Effector CD8-positive, alpha-beta T cell (primary cell): Measurements from ENCODE around the gene POU2AF1.

Source experiments
- DNase-seq: peaks from one replicate; lab custom pipeline; 2025; lab: John Stamatoyannopoulos, UW

The POU2AF1 gene

GRCh38 chr11:111310723-111311122, 68.4 kb downstream of the POU2AF1 start:
- DNase-seq = no peak

DNA sequence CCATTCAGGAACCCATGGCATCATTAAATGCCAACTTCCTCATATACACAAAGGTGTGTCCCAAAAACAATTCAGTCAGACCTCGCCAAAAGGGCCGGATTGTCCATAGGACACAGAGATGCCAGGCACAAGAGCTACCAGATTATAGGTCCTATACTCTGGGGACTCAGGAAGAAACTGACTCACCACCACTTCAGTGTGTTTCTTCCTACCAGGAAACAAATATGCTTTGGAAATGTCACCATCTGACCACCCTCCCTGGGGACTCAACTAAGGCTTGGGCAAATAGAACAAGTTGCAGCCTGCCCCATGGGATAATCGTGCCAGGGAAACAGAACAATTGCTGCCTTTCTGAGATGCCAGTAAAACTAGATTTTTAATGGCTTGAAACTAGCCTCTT, 69.0 kb downstream of the POU2AF1 start:
- no peak for DNase-seq

DNA sequence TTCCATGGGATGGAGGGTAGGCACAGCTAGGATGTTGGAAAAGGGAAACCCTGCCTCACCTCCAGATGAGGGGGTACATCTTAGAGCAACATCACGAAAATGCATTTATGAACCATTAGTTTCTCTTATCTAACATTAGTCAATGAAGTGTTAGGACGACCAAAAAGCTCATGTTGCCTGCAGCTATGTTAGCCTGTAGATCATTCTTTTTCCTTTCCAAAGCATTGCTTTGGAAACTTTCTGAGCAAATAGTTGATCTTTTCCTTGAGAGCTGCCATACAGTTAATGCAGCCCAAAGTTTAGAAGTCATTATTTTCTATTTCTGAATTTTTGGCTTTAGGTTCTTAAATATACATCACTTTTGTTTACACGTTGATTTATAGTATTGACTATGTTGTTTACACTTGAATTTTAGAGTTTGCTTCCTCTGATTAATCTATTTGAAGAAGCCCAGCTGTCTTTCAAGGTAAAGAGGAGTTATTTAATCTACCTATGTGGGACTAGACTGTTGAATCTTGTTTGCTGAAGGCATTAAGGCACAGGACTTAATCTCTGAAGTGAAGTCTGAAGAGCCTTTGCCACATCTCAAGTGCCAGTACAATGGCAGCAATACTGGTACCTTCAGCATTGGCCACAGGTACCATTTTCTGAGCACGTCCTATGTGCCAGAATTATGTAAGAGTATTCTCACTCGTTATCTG, 69.7 kb downstream of the POU2AF1 start:
- no peak for DNase-seq

DNA sequence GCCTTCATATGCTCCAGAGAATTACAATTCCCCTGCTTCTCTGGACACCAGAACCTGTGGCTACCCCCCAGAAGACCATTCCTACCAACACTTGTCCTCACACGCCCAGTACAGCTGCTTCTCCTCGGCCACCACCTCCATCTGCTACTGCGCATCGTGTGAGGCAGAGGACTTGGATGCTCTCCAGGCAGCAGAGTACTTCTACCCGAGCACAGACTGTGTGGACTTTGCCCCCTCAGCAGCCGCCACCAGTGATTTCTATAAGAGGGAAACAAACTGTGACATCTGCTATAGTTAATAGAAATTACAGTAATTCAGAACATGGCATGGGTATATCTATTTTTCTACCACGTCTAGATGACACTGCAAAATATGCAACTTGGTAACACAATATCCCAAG, 70.9 kb downstream of the POU2AF1 start:
- DNase-seq = no peak

DNA sequence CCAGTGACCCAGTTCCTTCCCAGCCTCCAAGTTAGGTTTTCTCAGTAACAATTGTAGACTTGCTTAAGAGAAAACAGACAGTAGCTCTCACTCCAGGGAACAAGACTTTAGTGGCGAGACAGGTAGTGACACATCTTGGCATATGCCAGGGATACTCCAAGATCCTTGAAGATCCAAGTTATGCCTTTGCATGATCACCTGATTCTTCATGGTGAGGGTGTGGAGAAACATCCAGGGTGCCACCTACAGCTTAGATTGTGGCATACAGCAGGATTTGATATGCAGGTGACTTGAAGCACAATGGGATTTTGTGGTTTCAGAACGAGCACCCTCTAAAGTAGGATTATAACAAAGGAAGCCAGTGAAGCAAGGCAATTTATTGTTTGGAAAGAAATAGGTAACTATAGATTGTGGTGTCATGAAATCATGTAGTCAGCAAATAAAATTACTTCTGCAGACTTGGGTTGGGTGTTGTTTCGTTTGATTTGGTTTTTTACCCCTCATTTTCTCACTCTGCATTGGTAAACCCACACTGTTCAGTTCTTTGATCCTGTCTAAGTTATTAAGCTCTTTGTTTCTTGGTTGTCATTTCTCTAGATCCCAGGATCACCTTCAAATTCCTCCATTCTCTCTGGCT, 71.5 kb downstream of the POU2AF1 start:
- no peak for DNase-seq

GRCh38 chr11:111306321-111306720, 72.8 kb downstream of the POU2AF1 start:
- no peak for DNase-seq

GRCh38 chr11:111305876-111306275, 73.2 kb downstream of the POU2AF1 start:
- no peak for DNase-seq

GRCh38 chr11:111305162-111305802, 73.8 kb downstream of the POU2AF1 start:
- DNase-seq = no peak

DNA sequence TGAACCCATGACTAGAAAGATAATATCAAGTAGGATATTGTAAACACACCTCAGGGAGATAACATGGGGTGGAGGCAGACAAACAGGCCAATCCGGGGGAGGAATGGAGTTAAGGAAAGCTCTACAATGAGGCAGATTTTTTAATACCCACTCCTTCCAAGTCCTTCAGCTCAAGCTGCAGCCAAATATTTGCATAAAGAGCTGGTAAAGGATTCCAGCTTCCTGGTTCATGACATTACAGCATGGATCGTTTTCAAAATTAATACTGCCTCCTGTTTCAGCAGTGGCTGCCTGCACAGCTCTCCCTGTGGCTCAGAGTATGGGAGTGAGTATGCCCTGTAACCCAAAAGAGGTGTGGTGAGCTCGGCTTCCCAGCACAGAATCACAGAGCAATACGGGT, 75.6 kb downstream of the POU2AF1 start:
- no peak for DNase-seq

GRCh38 chr11:111302298-111302697, 76.8 kb downstream of the POU2AF1 start:
- DNase-seq = no peak
